Ovary (tissue), 3 donors: ENCODE measurements around the gene XPC.

Experiments used
- EP300 ChIP-seq: sonication (generic); formaldehyde crosslinking; IDR thresholded peaks from one replicate; pipeline ENCODE4 v1.6.1; 2017; ENCODE audit warnings: antibody characterized with exemption
- POLR2A ChIP-seq: fragments of 450-650 bp; IDR thresholded peaks from one replicate; pipeline ENCODE4 v1.6.1; 2017; ENCODE audit warnings: antibody characterized with exemption, mild to moderate bottlenecking, moderate library complexity
- TF ChIP-seq, protein P1 (sequence below), 3 donors: fragments of 450-650 bp in 2 of 3; fragments of 200-600 bp in 1 of 3; IDR thresholded peaks; one replicate each; pipeline versions ENCODE4 v1.5.1 to v1.8.0; 2016 to 2022; ENCODE audit warnings: antibody characterized with exemption in 3 of 3, mild to moderate bottlenecking in 1 of 3
- donor health status: DM: no; HTN: no; CAD: no.

DNA sequence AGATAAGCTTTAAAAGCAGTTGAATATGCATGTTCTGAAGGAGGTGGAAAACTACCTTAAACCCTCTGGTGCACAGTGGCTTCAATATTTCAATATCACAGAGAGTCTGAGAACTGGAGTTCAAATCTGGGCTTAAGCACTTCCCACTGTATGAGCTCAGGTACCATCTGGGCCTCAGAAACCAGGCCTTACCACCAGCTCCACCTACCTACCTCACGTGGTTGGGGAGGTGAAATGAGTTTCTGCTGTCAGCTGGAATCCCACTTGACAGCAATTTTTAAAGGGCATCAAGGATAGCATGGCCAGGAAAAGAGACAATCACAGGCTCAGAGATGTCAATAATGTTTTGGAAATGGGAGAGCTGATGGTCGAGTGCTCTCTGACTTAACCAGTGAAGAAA is 58.8 kb downstream of the XPC start:
- TF ChIP-seq POLR2A (no peak), EP300 (no peak)
- TF ChIP-seq, protein P1, sequence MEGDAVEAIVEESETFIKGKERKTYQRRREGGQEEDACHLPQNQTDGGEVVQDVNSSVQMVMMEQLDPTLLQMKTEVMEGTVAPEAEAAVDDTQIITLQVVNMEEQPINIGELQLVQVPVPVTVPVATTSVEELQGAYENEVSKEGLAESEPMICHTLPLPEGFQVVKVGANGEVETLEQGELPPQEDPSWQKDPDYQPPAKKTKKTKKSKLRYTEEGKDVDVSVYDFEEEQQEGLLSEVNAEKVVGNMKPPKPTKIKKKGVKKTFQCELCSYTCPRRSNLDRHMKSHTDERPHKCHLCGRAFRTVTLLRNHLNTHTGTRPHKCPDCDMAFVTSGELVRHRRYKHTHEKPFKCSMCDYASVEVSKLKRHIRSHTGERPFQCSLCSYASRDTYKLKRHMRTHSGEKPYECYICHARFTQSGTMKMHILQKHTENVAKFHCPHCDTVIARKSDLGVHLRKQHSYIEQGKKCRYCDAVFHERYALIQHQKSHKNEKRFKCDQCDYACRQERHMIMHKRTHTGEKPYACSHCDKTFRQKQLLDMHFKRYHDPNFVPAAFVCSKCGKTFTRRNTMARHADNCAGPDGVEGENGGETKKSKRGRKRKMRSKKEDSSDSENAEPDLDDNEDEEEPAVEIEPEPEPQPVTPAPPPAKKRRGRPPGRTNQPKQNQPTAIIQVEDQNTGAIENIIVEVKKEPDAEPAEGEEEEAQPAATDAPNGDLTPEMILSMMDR (IDR thresholded peaks at IDR 0.05), result no peak
